Measurements from ENCODE around the gene LSAMP. TPM values are rescaled to one million over a fixed set of nuclear protein-coding genes. Genes with fewer than 3 reads are reported as not detected.

Gene LSAMP
- total and polyA plus RNA-seq, 2 donors (not counting 3 experiments of a cell fraction or from before 2014, with no cell fraction given) = not detected

GRCh38 chr3:116449546-116450350 lies 4.5 kb upstream of the LSAMP start:
- no peak overlapping the region for H3K9ac ChIP-seq (replicated peaks; ENCODE audit: extremely low read depth, insufficient read depth, low read length)
- ChIA-PET CTCF (no interaction called here), POLR2A (no interaction called here)
- intact Hi-C loops (cut with micrococcal nuclease) = loop anchor here (5.0 kb wide), 1 partner anchor 308 kb away; no protein-coding TSS in a partner anchor
- dilution Hi-C loops (cut with MboI; ENCODE audit: extremely low pct_ligation_motif_present, low sequenced_read_pairs) = no loop called here
- no peak overlapping the region for H3K4me3 ChIP-seq (replicated peaks in 1 of 3; ENCODE audit: insufficient read depth in 1 of 3, low read depth in 1 of 3, low read length in 3 of 3)
- H3K9me3 ChIP-seq (replicated peaks; ENCODE audit: control insufficient read depth, insufficient read depth, low read length) = no peaks in the 10 kb centered on the region
- no peaks in the 10 kb centered on the region for H3K27me3 ChIP-seq (ENCODE audit: control insufficient read depth in 2 of 2, insufficient read depth in 2 of 2, low read length in 2 of 2)
- H3K27ac ChIP-seq (ENCODE audit: insufficient read depth, low read depth, low read length) = no peak overlapping the region
- no peaks in the 10 kb centered on the region for H3K9me1 ChIP-seq (replicated peaks; ENCODE audit: control insufficient read depth, extremely low read depth, insufficient read depth, low read length)
- H3K4me2 ChIP-seq (ENCODE audit: insufficient read depth, low read length) = no peak overlapping the region
- no peaks in the 10 kb centered on the region for H3K79me2 ChIP-seq (ENCODE audit: control insufficient read depth, insufficient read depth, low read length)
- DNase-seq (ENCODE audit: low read depth, low spot score) (no peak), FAIRE-seq (no peak)
- H4K20me1 ChIP-seq (replicated peaks; ENCODE audit: control insufficient read depth, extremely low read depth, insufficient read depth, low read length) = no peaks in the 10 kb centered on the region
- H2AFZ ChIP-seq (ENCODE audit: low read depth, low read length) = no peak overlapping the region
- no peaks in the 10 kb centered on the region for H3K36me3 ChIP-seq (ENCODE audit: control insufficient read depth in 2 of 2, extremely low read depth in 1 of 2, insufficient read depth in 2 of 2, low read length in 2 of 2)
- no peak for TF ChIP-seq CTCF (IDR thresholded peaks at IDR 0.05; ENCODE audit: extremely low read depth in 1 of 2, insufficient read depth in 1 of 2, low read depth in 1 of 2, low read length in 2 of 2)
- no peak for TF ChIP-seq GATA2 (IDR thresholded peaks at IDR 0.05; ENCODE audit: insufficient read depth, insufficient read length, low read depth, low read length)
- no TSS peak for BruUV-seq (replicated peaks)
- H3K4me1 ChIP-seq (ENCODE audit: control insufficient read depth, extremely low read depth, insufficient read depth, low read length) = no peaks in the 10 kb centered on the region

GRCh38 chr3:116445990-116446389 lies 703 bp upstream of the LSAMP start:
- ChIA-PET CTCF (no interaction called here), POLR2A (no interaction called here)
- dilution Hi-C loops (cut with MboI; ENCODE audit: extremely low pct_ligation_motif_present, low sequenced_read_pairs) (no loop called here), intact Hi-C loops (cut with micrococcal nuclease) (no loop called here)
- TF ChIP-seq EZH2 (IDR thresholded peaks at IDR 0.05; ENCODE audit: borderline replicate concordance, low read depth, low read length, severe bottlenecking) = no peak
- TF ChIP-seq MYC (IDR thresholded peaks at IDR 0.05; ENCODE audit: low read depth, low read length) = no peak
- no peak for TF ChIP-seq JUN (IDR thresholded peaks at IDR 0.05; ENCODE audit: borderline replicate concordance, insufficient read depth, insufficient read length, low read depth)
- no peak for TF ChIP-seq MAX (IDR thresholded peaks at IDR 0.05; ENCODE audit: insufficient read depth, insufficient read length)
- TF ChIP-seq CTCF (IDR thresholded peaks at IDR 0.05; ENCODE audit: extremely low read depth in 1 of 2, insufficient read depth in 1 of 2, low read depth in 1 of 2, low read length in 2 of 2) = no peak
- TF ChIP-seq POLR2A (IDR thresholded peaks at IDR 0.05; ENCODE audit: low read depth, low read length) = no peak
- no peak for TF ChIP-seq GATA2 (IDR thresholded peaks at IDR 0.05; ENCODE audit: insufficient read depth, insufficient read length, low read depth, low read length)
- no peak for TF ChIP-seq FOS (IDR thresholded peaks at IDR 0.05; ENCODE audit: borderline replicate concordance, insufficient read depth, low read length)
- no peak for TF ChIP-seq POLR2AphosphoS5 (IDR thresholded peaks at IDR 0.05; ENCODE audit: insufficient read depth, low read depth, low read length)
- Histone ChIP-seq H3K27me3 (ENCODE audit: control insufficient read depth in 2 of 2, insufficient read depth in 2 of 2, low read length in 2 of 2) (no peaks in the 10 kb centered on the region), H3K4me1 (ENCODE audit: control insufficient read depth, extremely low read depth, insufficient read depth, low read length) (no peaks in the 10 kb centered on the region), H3K9ac (replicated peaks; ENCODE audit: extremely low read depth, insufficient read depth, low read length) (no peak overlapping the region), H2AFZ (ENCODE audit: low read depth, low read length) (no peak overlapping the region), H3K9me1 (replicated peaks; ENCODE audit: control insufficient read depth, extremely low read depth, insufficient read depth, low read length) (no peaks in the 10 kb centered on the region), H3K36me3 (ENCODE audit: control insufficient read depth in 2 of 2, extremely low read depth in 1 of 2, insufficient read depth in 2 of 2, low read length in 2 of 2) (no peaks in the 10 kb centered on the region), H3K4me3 (replicated peaks in 1 of 3; ENCODE audit: insufficient read depth in 1 of 3, low read depth in 1 of 3, low read length in 3 of 3) (no peak overlapping the region), H3K9me3 (replicated peaks; ENCODE audit: control insufficient read depth, insufficient read depth, low read length) (no peaks in the 10 kb centered on the region), H4K20me1 (replicated peaks; ENCODE audit: control insufficient read depth, extremely low read depth, insufficient read depth, low read length) (no peaks in the 10 kb centered on the region), H3K79me2 (ENCODE audit: control insufficient read depth, insufficient read depth, low read length) (no peaks in the 10 kb centered on the region), H3K4me2 (ENCODE audit: insufficient read depth, low read length) (no peak overlapping the region), H3K27ac (ENCODE audit: insufficient read depth, low read depth, low read length) (no peak overlapping the region)
- no TSS peak for BruUV-seq (replicated peaks)
- FAIRE-seq (no peak), DNase-seq (ENCODE audit: low read depth, low spot score) (no peak)
